ENCODE measurements around the gene GNRHR. TPM values are rescaled to one million over a fixed set of nuclear protein-coding genes. Genes with fewer than 3 reads are reported as not detected.
"Not testable (repeated sequence)": the region's sequence is repeated elsewhere in the genome, so short reads cannot be mapped to it uniquely, and the experiment has no call there.

Gene GNRHR
- total RNA-seq, 5 donors from 2014 or later (not counting 1 experiment from before 2014, with no cell fraction given): not detected

DNA sequence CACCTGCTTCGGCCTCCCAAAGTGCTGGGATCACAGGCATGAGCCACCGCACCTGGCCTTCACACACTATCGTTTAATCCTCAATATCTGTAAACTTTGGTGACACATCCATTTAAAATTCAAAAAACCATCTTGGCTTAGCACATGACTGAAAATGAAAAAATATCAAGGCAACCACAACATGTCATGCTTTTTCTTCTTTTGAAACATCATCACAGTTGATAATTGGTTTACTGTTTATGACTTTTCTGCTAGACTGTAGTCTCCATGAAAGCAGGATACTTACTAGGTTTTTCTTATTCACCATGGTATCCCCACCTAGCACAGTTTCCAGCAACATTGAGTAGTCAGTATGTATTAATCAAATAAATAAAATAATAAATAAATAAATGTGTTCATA lies 11.0 kb downstream of the GNRHR start:
- H3K4me1 ChIP-seq (ENCODE audit: control insufficient read depth in 1 of 2, extremely low read depth in 1 of 2, insufficient read depth in 2 of 2, low read length in 2 of 2): no peaks in the 10 kb centered on the region
- Mint-ChIP-seq H3K36me3 (peaks cover 10% of the 10 kb centered on the region), H3K4me1 (peaks cover 0 to 3% (median 2%) of the 10 kb centered on the region in 3 donors), H3K27me3 (no peaks in the 10 kb centered on the region), H3K27ac (no peak overlapping the region), H3K4me3 (no peak overlapping the region), H3K9me3 (no peaks in the 10 kb centered on the region)
- no peaks in the 10 kb centered on the region for H3K36me3 ChIP-seq (ENCODE audit: control insufficient read depth in 2 of 2, extremely low read depth in 1 of 2, insufficient read depth in 1 of 2, low read length in 1 of 2)
- WGBS (ENCODE audit: insufficient coverage): 83% methylated on average over 3 of the region's 3 CpGs
- no peaks in the 10 kb centered on the region for H3K27me3 ChIP-seq (replicated peaks in 1 of 2; ENCODE audit: control insufficient read depth in 2 of 2, extremely low read depth in 1 of 2, insufficient read depth in 2 of 2, low read length in 1 of 2)
- H3K4me3 ChIP-seq (ENCODE audit: control insufficient read depth in 1 of 2, extremely low read depth in 1 of 2, low read length in 1 of 2): no peak overlapping the region
- no peak overlapping the region for H3K27ac ChIP-seq (ENCODE audit: low read length)
- POLR2A ChIA-PET: no interaction called here
- CTCF ChIA-PET: no interaction called here
- no peaks in the 10 kb centered on the region for H3K9me3 ChIP-seq
- no peak for ATAC-seq (replicated peaks in 1 of 4)
- DNase-seq: no peak

DNA sequence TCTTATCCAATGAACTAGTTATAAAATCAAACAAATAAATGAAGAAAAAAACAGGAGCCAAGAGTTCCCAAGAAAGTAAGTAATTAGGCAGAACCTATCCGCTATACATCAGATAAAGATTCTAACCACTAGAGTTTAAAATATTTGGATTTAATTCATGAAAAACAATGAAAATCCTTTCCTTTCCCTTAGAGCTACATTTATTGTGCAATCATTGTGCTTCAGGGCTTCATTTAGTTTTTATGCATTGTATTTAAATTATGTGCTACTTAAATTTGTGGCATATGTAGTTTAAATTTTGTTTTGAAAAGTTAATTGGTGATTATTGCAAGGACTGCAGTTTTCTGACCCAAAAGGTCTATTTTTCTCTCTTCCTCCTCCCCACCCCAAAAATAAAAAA lies 17.9 kb downstream of the GNRHR start:
- Mint-ChIP-seq H3K4me1 (no peaks in the 10 kb centered on the region), H3K36me3 (peaks cover 6% of the 10 kb centered on the region), H3K4me3 (no peak overlapping the region), H3K27me3 (no peaks in the 10 kb centered on the region), H3K9me3 (no peaks in the 10 kb centered on the region), H3K27ac (no peak overlapping the region)
- Histone ChIP-seq H3K9me3 (no peaks in the 10 kb centered on the region), H3K27ac (ENCODE audit: low read length) (no peak overlapping the region), H3K27me3 (replicated peaks in 1 of 2; ENCODE audit: control insufficient read depth in 2 of 2, extremely low read depth in 1 of 2, insufficient read depth in 2 of 2, low read length in 1 of 2) (no peaks in the 10 kb centered on the region), H3K36me3 (ENCODE audit: control insufficient read depth in 2 of 2, extremely low read depth in 1 of 2, insufficient read depth in 1 of 2, low read length in 1 of 2) (no peaks in the 10 kb centered on the region), H3K4me1 (ENCODE audit: control insufficient read depth in 1 of 2, extremely low read depth in 1 of 2, insufficient read depth in 2 of 2, low read length in 2 of 2) (no peaks in the 10 kb centered on the region), H3K4me3 (ENCODE audit: control insufficient read depth in 1 of 2, extremely low read depth in 1 of 2, low read length in 1 of 2) (no peak overlapping the region)
- POLR2A ChIA-PET: no interaction called here
- DNase-seq (no peak), ATAC-seq (replicated peaks in 1 of 4) (no peak)
- no CpG with 5 or more reads among the region's 1 CpG for whole genome bisulfite sequencing (ENCODE audit: insufficient coverage)
- CTCF ChIA-PET: interaction anchor here in 1 of 2 donors (1.9 kb wide), 1 partner anchor 11 kb away, joined by 5 read pairs; no protein-coding TSS in a partner anchor

DNA sequence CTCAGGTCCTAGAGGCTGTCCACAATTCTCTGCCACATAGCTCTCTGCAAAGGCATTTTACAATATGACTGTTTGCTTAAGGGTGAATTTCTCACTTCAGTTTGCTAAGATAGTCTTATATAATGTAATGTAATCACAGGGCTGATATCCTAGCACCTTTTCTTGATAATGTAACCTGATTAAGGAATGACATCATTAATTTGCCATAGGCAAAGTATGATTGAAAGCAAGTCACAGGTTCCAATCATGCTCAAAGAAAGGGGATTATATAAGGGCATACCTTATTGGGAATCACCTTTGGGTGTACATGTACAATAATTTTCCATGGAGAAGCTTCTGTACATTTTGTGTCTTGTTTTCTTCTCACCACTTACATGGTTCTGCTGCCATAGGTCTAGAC lies 18.9 kb downstream of the GNRHR start:
- POLR2A ChIA-PET: no interaction called here
- no peaks in the 10 kb centered on the region for H3K9me3 Mint-ChIP-seq
- H3K4me1 Mint-ChIP-seq: no peaks in the 10 kb centered on the region
- ATAC-seq (replicated peaks in 1 of 4) (no peak), DNase-seq (no peak)
- no peak overlapping the region for H3K27ac ChIP-seq (ENCODE audit: low read length)
- no peaks in the 10 kb centered on the region for H3K4me1 ChIP-seq (ENCODE audit: control insufficient read depth in 1 of 2, extremely low read depth in 1 of 2, insufficient read depth in 2 of 2, low read length in 2 of 2)
- no peak overlapping the region for H3K4me3 Mint-ChIP-seq
- CTCF ChIA-PET: interaction anchor here (0.6 to 1.9 kb wide), 4 partner anchors 11 to 14 kb away, joined by 3 to 6 read pairs (median 4); no protein-coding TSS in a partner anchor
- no peaks in the 10 kb centered on the region for H3K9me3 ChIP-seq
- no peak overlapping the region for H3K4me3 ChIP-seq (ENCODE audit: control insufficient read depth in 1 of 2, extremely low read depth in 1 of 2, low read length in 1 of 2)
- H3K36me3 Mint-ChIP-seq: peaks cover 6% of the 10 kb centered on the region
- H3K27me3 ChIP-seq (replicated peaks in 1 of 2; ENCODE audit: control insufficient read depth in 2 of 2, extremely low read depth in 1 of 2, insufficient read depth in 2 of 2, low read length in 1 of 2): no peaks in the 10 kb centered on the region
- no peaks in the 10 kb centered on the region for H3K27me3 Mint-ChIP-seq
- no peak overlapping the region for H3K27ac Mint-ChIP-seq
- H3K36me3 ChIP-seq (ENCODE audit: control insufficient read depth in 2 of 2, extremely low read depth in 1 of 2, insufficient read depth in 1 of 2, low read length in 1 of 2): no peaks in the 10 kb centered on the region

DNA sequence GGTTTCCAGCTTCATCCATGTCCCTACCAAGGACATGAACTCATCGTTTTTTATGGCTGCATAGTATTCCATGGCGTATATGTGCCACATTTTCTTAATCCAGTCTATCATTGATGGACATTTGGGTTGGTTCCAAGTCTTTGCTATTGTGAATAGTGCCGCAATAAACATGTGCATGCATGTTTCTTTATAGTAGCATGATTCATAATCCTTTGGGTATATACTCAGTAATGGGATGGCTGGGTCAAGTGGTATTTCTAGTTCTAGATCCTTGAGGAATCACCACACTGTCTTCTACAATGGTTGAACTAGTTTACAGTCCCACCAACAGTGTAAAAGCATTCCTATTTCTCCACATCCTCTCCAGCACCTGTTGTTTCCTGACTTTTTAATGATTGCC lies 23.7 kb downstream of the GNRHR start:
- H3K27me3 ChIP-seq (replicated peaks in 1 of 2; ENCODE audit: control insufficient read depth in 2 of 2, extremely low read depth in 1 of 2, insufficient read depth in 2 of 2, low read length in 1 of 2); H3K9me3 Mint-ChIP-seq; H3K4me1 Mint-ChIP-seq; H3K27me3 Mint-ChIP-seq; H3K4me3 ChIP-seq (ENCODE audit: control insufficient read depth in 1 of 2, extremely low read depth in 1 of 2, low read length in 1 of 2); DNase-seq; H3K4me1 ChIP-seq (ENCODE audit: control insufficient read depth in 1 of 2, extremely low read depth in 1 of 2, insufficient read depth in 2 of 2, low read length in 2 of 2); H3K9me3 ChIP-seq; H3K27ac ChIP-seq (ENCODE audit: low read length); POLR2A ChIA-PET; CTCF ChIA-PET; ATAC-seq (replicated peaks in 1 of 4); H3K36me3 ChIP-seq (ENCODE audit: control insufficient read depth in 2 of 2, extremely low read depth in 1 of 2, insufficient read depth in 1 of 2, low read length in 1 of 2); H3K4me3 Mint-ChIP-seq; H3K27ac Mint-ChIP-seq: not testable (repeated sequence)
- peaks cover 19% of the 10 kb centered on the region for H3K36me3 Mint-ChIP-seq
- no CpG with 5 or more reads among the region's 3 CpGs for WGBS (ENCODE audit: insufficient coverage)

DNA sequence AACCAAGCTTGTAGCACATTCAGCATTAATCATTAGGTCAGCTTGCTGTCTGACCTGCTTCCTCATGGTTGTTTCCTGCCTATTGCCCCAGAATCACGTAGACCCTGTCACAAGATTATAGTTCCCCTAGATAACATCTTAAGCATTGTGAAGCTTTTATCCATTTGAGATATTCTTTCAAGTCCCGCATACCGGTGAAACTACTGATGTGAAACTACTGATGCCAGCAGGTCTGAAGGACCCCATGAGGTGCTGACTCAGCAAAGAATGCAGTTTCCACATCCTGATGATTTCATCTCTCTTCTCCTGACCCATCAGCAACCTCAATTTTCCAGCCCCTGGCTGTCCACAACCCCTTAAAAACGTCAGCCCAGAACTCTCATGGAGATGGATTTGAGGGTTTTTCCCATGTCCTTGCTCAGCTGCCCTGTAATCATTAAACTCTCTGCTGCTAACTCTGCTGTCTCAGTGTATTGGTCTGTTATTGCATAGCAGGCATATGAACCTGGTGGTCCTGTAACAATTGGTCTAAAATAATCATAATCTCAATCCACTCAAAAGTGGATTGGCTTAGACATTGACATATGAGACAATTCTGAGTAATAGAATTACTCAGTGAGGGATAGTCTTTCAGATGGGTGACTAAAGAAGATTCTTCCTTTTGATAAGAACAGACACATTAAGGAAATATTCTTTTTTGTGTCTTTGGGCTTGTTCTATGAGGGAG lies 26.9 kb downstream of the GNRHR start:
- no peak overlapping the region for H3K27ac Mint-ChIP-seq
- Histone ChIP-seq H3K9me3 (no peaks in the 10 kb centered on the region), H3K4me1 (ENCODE audit: control insufficient read depth in 1 of 2, extremely low read depth in 1 of 2, insufficient read depth in 2 of 2, low read length in 2 of 2) (no peaks in the 10 kb centered on the region), H3K27ac (ENCODE audit: low read length) (no peak overlapping the region), H3K36me3 (ENCODE audit: control insufficient read depth in 2 of 2, extremely low read depth in 1 of 2, insufficient read depth in 1 of 2, low read length in 1 of 2) (no peaks in the 10 kb centered on the region), H3K4me3 (ENCODE audit: control insufficient read depth in 1 of 2, extremely low read depth in 1 of 2, low read length in 1 of 2) (no peak overlapping the region), H3K27me3 (replicated peaks in 1 of 2; ENCODE audit: control insufficient read depth in 2 of 2, extremely low read depth in 1 of 2, insufficient read depth in 2 of 2, low read length in 1 of 2) (no peaks in the 10 kb centered on the region)
- H3K4me3 Mint-ChIP-seq: no peak overlapping the region
- H3K9me3 Mint-ChIP-seq: peaks cover 0 to 4% (median 0%) of the 10 kb centered on the region in 3 donors
- DNase-seq (no peak), ATAC-seq (replicated peaks in 1 of 4) (no peak)
- POLR2A ChIA-PET: no interaction called here
- no peaks in the 10 kb centered on the region for H3K27me3 Mint-ChIP-seq
- no peaks in the 10 kb centered on the region for H3K4me1 Mint-ChIP-seq
- H3K36me3 Mint-ChIP-seq: peaks cover 23% of the 10 kb centered on the region
- CTCF ChIA-PET: interaction anchor here in 1 of 2 donors (2.1 kb wide), 1 partner anchor 20 kb away, joined by 9 read pairs; no protein-coding TSS in a partner anchor
- WGBS (ENCODE audit: insufficient coverage): 52% methylated on average over 3 of the region's 4 CpGs

DNA sequence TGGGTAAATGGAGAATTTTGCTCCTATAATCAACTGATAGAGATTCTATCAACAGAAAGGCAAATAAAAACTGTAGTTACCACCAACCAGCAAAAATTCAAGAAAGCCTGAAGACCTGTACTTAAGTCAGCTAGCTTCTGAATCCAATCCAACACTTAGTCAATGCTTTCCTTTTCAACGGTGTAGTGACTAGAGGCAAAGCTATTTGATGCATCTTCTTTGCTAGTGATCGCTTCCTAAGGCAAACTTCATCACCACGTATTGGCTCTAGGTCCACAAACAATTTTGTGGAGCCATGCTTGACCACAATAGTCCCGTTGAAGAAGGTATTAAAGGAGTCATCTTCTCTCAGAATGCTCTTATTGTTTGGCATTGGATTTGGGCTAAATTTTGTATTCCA lies 28.2 kb downstream of the GNRHR start:
- DNase-seq: no peak
- ATAC-seq (replicated peaks in 1 of 4): no peak
- ChIA-PET CTCF (interaction anchor here in 1 of 2 donors (1.2 to 1.4 kb wide), 2 partner anchors 20 to 42 kb away, joined by 3 to 4 read pairs; no protein-coding TSS in a partner anchor), POLR2A (no interaction called here)
- no peak overlapping the region for H3K4me3 Mint-ChIP-seq
- peaks cover 31% of the 10 kb centered on the region for H3K36me3 Mint-ChIP-seq
- Histone ChIP-seq H3K4me1 (ENCODE audit: control insufficient read depth in 1 of 2, extremely low read depth in 1 of 2, insufficient read depth in 2 of 2, low read length in 2 of 2) (no peaks in the 10 kb centered on the region), H3K4me3 (ENCODE audit: control insufficient read depth in 1 of 2, extremely low read depth in 1 of 2, low read length in 1 of 2) (no peak overlapping the region), H3K27me3 (replicated peaks in 1 of 2; ENCODE audit: control insufficient read depth in 2 of 2, extremely low read depth in 1 of 2, insufficient read depth in 2 of 2, low read length in 1 of 2) (no peaks in the 10 kb centered on the region), H3K27ac (ENCODE audit: low read length) (no peak overlapping the region), H3K9me3 (no peaks in the 10 kb centered on the region), H3K36me3 (ENCODE audit: control insufficient read depth in 2 of 2, extremely low read depth in 1 of 2, insufficient read depth in 1 of 2, low read length in 1 of 2) (peaks cover 0 to 3% of the 10 kb centered on the region in 2 donors)
- 93% methylated on average over 2 of the region's 4 CpGs for WGBS (ENCODE audit: insufficient coverage)
- H3K27me3 Mint-ChIP-seq: no peaks in the 10 kb centered on the region
- peaks cover 0 to 6% (median 0%) of the 10 kb centered on the region in 3 donors for H3K9me3 Mint-ChIP-seq
- H3K27ac Mint-ChIP-seq: no peak overlapping the region
- H3K4me1 Mint-ChIP-seq: peaks cover 0 to 3% (median 0%) of the 10 kb centered on the region in 3 donors

All from T-cell (primary cell).